ENCODE data around the gene VAC14.

GRCh38 chr16:70682239-70683145 is 118.5 kb downstream of the VAC14 start:
- no peak for TF ChIP-seq POLR2A (IDR thresholded peaks at IDR 0.05)
- TF ChIP-seq CTCF (IDR thresholded peaks at IDR 0.05): no peak

Data from lower leg skin (tissue), 3 donors.